K562 (cell line): ENCODE data around the gene SRCAP. TPM values are rescaled to one million over a fixed set of nuclear protein-coding genes. Genes with fewer than 3 reads are reported as not detected.

Experiments
- ARNT ChIP-seq, 2 experiments: fragments of 450-650 bp; IDR thresholded peaks; 2 replicates each; pipeline ENCODE4 v1.6.1; 2016; ENCODE audit warnings: mild to moderate bottlenecking in 1 of 2
- BACH1 ChIP-seq: fragments of 200-800 bp; sonication (Bioruptor generic); IDR thresholded peaks from 2 replicates; pipeline ENCODE4 v1.6.1; 2016; ENCODE audit warnings: missing genetic modification characterization, missing compliant biosample characterization
- CTCFL ChIP-seq: IDR thresholded peaks from 2 replicates; pipeline ENCODE4 v1.6.1; 2011; ENCODE audit warnings: borderline replicate concordance, low read depth, mild to moderate bottlenecking, moderate library complexity, low read length; ENCODE audit not compliant: insufficient read depth, poor library complexity, severe bottlenecking
- ESRRB ChIP-seq: fragments of 250-450 bp; sonication (Bioruptor Pico); IDR thresholded peaks from 2 replicates; pipeline ENCODE4 v1.5.0; 2020; ENCODE audit warnings: mild to moderate bottlenecking, moderate library complexity, borderline replicate concordance
- GATA2 ChIP-seq: sonication (generic); formaldehyde crosslinking; IDR thresholded peaks from 2 replicates; pipeline ENCODE4 v1.4.0; 2020; ENCODE audit warnings: mild to moderate bottlenecking, missing genetic modification reagents
- GTF2B ChIP-seq: IDR thresholded peaks from 2 replicates; pipeline ENCODE4 v1.6.1; 2011; ENCODE audit not compliant: insufficient read length; ENCODE audit errors: extremely low read depth
- HCFC1 ChIP-seq: IDR thresholded peaks from 2 replicates; pipeline ENCODE4 v1.6.1; 2012; ENCODE audit warnings: low read depth, low read length, improper control_type of control experiment
- HDAC1 ChIP-seq, 2 experiments: fragments of 450-650 bp; IDR thresholded peaks; 2 replicates each; pipeline ENCODE4 v1.6.1; 2016 to 2017; ENCODE audit warnings: inconsistent platforms in 1 of 2, mild to moderate bottlenecking in 1 of 2, moderate library complexity in 1 of 2
- IRF1 ChIP-seq: sonication (generic); formaldehyde crosslinking; IDR thresholded peaks from 2 replicates; pipeline ENCODE4 v1.8.0; 2022; ENCODE audit warnings: missing genetic modification reagents, mild to moderate bottlenecking, borderline replicate concordance
- IRF9 ChIP-seq: fragments of 450-650 bp; IDR thresholded peaks from 2 replicates; pipeline ENCODE4 v1.6.1; 2016; ENCODE audit warnings: missing biosample characterization, missing genetic modification characterization
- KLF10 ChIP-seq: fragments of 250-450 bp; sonication (Bioruptor Pico); IDR thresholded peaks from 2 replicates; pipeline ENCODE4 v1.6.1; 2021; ENCODE audit warnings: matching md5 sums
- PRDM10 ChIP-seq: fragments of 450-650 bp; IDR thresholded peaks from 2 replicates; pipeline ENCODE4 v1.6.1; 2018; ENCODE audit not compliant: partially characterized antibody
- PRMT5 ChIP-seq: sonication (generic); formaldehyde crosslinking; IDR thresholded peaks from 2 replicates; pipeline ENCODE4 v1.5.0; 2020; ENCODE audit warnings: missing genetic modification reagents
- PTBP1 ChIP-seq: fragments of 200-400 bp; formaldehyde crosslinking; IDR thresholded peaks from 2 replicates; pipeline ENCODE4 v1.6.1; 2017; ENCODE audit warnings: low read depth, low read length
- RBM17 ChIP-seq: fragments of 200-400 bp; formaldehyde crosslinking; IDR thresholded peaks from 2 replicates; pipeline ENCODE4 v1.6.1; 2017; ENCODE audit warnings: low read depth, mild to moderate bottlenecking, low read length, borderline replicate concordance
- SMARCC2 ChIP-seq: fragments of 450-650 bp; IDR thresholded peaks from 2 replicates; pipeline ENCODE4 v1.6.1; 2017; ENCODE audit warnings: antibody characterized with exemption, moderate library complexity, mild to moderate bottlenecking, low read depth
- YBX1 ChIP-seq: fragments of 450-650 bp; IDR thresholded peaks from 2 replicates; pipeline ENCODE4 v1.7.1; 2016; ENCODE audit warnings: mild to moderate bottlenecking
- ZC3H8 ChIP-seq: fragments of 450-650 bp; IDR thresholded peaks from 2 replicates; pipeline ENCODE4 v1.6.1; 2017
- ZNF408 ChIP-seq: fragments of 250-450 bp; sonication (Bioruptor Pico); IDR thresholded peaks from 2 replicates; pipeline ENCODE4 v1.4.0; 2020; ENCODE audit warnings: low read depth, mild to moderate bottlenecking, moderate library complexity
- polyA plus RNA-seq, 8 experiments: library from polyadenylated mRNA; depleted of rRNA in 4 of 8; stranded (reverse) in 5 of 8; unstranded in 3 of 8; fragments of >200 nt; fragmentation: Nextera tagmentation in 2 of 8; fragmentation: Illumina TruSeq in 1 of 8; extraction: Ambion mirVana in 2 of 8; extraction: Trizol in 1 of 8; gene quantifications; 2 replicates each; pipeline versions ENCODE4 v1.2.1 to v1.2.3, GENCODE V29; 2011 to 2014; ENCODE audit warnings: inconsistent platforms in 1 of 8, missing spikeins in 1 of 8
- total RNA-seq, 7 experiments: library from RNA; depleted of rRNA in 6 of 7; stranded (reverse); fragments of >200 nt in 6 of 7; fragmentation: Illumina TruSeq in 2 of 7; extraction: Trizol in 2 of 7; gene quantifications; 2 replicates each; pipeline versions ENCODE4 v1.2.1 to v1.2.3, GENCODE V29; 2011 to 2021; ENCODE audit warnings: low replicate concordance in 1 of 7

SRCAP gene
- total and polyA plus RNA-seq, 9 of the 15 experiments (the other 6 are each of a cell fraction or from before 2014, with no cell fraction given): 0.21 to 62.6 (median 5.8) TPM

- TF ChIP-seq PRDM10 (no peak), HCFC1 (peak; percentile 49; the same call in 1 of the 2 replicates), PRMT5 (no peak), KLF10 (CRISPR knock-in tag) (no peak), BACH1 (tag) (no peak), IRF9 (tag) (no peak), ZC3H8 (no peak), RBM17 (no peak), CTCFL (no peak), YBX1 (no peak), GTF2B (no peak), ZNF408 (CRISPR knock-in tag) (no peak), IRF1 (CRISPR knock-in tag) (no peak), PTBP1 (no peak), SMARCC2 (no peak), GATA2 (CRISPR knock-in tag) (no peak; the same call in 1 of the 2 replicates), ESRRB (CRISPR knock-in tag) (no peak), ARNT (IDR thresholded peaks at IDR 0.05) (no peak), HDAC1 (IDR thresholded peaks at IDR 0.05) (peak in 1 of 2 experiments; percentile 99; a peak in 2 of 4 replicates)
These were observed 63.2 kb downstream of the SRCAP start, which contains the start of the genes CFAP119 and RNF40 (continued) for GRCh38 chr16:30761928-30762902.
